Neural cell (in vitro differentiated cells): Measurements from ENCODE around the gene NDUFV2. TPM values are rescaled to one million over a fixed set of nuclear protein-coding genes. Genes with fewer than 3 reads are reported as not detected.
A peak's percentile ranks its signal among the peaks of the same experiment; 100 is the strongest.

Source experiments
- H2AFZ ChIP-seq: fragments of 200-600, 300-800 bp; sonication (generic), shearing (Covaris generic); 2 replicates; pipeline ENCODE4 v1.6.0; 2014; ENCODE audit warnings: low read depth, mild to moderate bottlenecking, antibody characterized with exemption, low read length, moderate library complexity
- H3F3A ChIP-seq: fragments of 200-600 bp; shearing (Covaris generic); 2 replicates; pipeline ENCODE4 v1.6.1; 2016; ENCODE audit warnings: mild to moderate bottlenecking, moderate library complexity, mixed read lengths, antibody characterized with exemption, low read length; ENCODE audit not compliant: insufficient read depth, poor library complexity, severe bottlenecking
- H3K27ac ChIP-seq: fragments of 200-600, 300-800 bp; sonication (generic), shearing (Covaris generic); 2 replicates; pipeline ENCODE4 v1.5.1; 2014; ENCODE audit warnings: mild to moderate bottlenecking, low read length, moderate library complexity
- H3K27me3 ChIP-seq: fragments of 300-800, 200-600 bp; sonication (generic), shearing (Covaris generic); 2 replicates; pipeline ENCODE4 v1.6.0; 2014; ENCODE audit warnings: mild to moderate bottlenecking, low read depth, low read length, moderate library complexity; ENCODE audit not compliant: insufficient read depth
- H3K36me3 ChIP-seq: fragments of 300-800, 200-600 bp; sonication (generic), shearing (Covaris generic); 2 replicates; pipeline ENCODE4 v1.5.1; 2014; ENCODE audit warnings: mild to moderate bottlenecking, antibody characterized with exemption, low read length, moderate library complexity; ENCODE audit not compliant: insufficient read depth
- H3K4me2 ChIP-seq: fragments of 300-800, 200-600 bp; sonication (generic), shearing (Covaris generic); 2 replicates; pipeline ENCODE4 v1.6.0; 2014; ENCODE audit warnings: mild to moderate bottlenecking, low read length
- H3K4me3 ChIP-seq: fragments of 300-800, 200-600 bp; sonication (generic), shearing (Covaris generic); 2 replicates; pipeline ENCODE4 v1.5.1; 2014; ENCODE audit warnings: mild to moderate bottlenecking, low read length, moderate library complexity
- H3K79me2 ChIP-seq: fragments of 200-600 bp; shearing (Covaris generic); replicated peaks from 2 replicates; pipeline ENCODE4 v1.6.0; 2014; ENCODE audit warnings: mild to moderate bottlenecking, low read length, moderate library complexity; ENCODE audit not compliant: insufficient read depth
- H3K9ac ChIP-seq: fragments of 300-800, 200-600 bp; sonication (generic), shearing (Covaris generic); 2 replicates; pipeline ENCODE4 v1.6.1; 2016; ENCODE audit warnings: mild to moderate bottlenecking, low read length, mixed read lengths
- H3K9me2 ChIP-seq: fragments of 200-600 bp; shearing (Covaris generic); 2 replicates; pipeline ENCODE4 v1.6.1; 2016; ENCODE audit warnings: mild to moderate bottlenecking, low read length, mixed read lengths; ENCODE audit not compliant: insufficient read depth
- H3K9me3 ChIP-seq: fragments of 200-600, 300-800 bp; sonication (generic), shearing (Covaris generic); 2 replicates; pipeline ENCODE4 v1.6.1; 2016; ENCODE audit warnings: mild to moderate bottlenecking, mixed run types, low read length, moderate library complexity, mixed read lengths
- H4K20me1 ChIP-seq: fragments of 200-600 bp; shearing (Covaris generic); 2 replicates; pipeline ENCODE4 v1.6.1; 2016; ENCODE audit warnings: mild to moderate bottlenecking, mixed run types; ENCODE audit not compliant: insufficient read depth
- EP300 ChIP-seq: fragments of 450-650 bp; conservative IDR thresholded peaks from 2 replicates; pipeline ENCODE4 v1.6.1; 2014; ENCODE audit warnings: antibody characterized with exemption, mild to moderate bottlenecking, moderate library complexity; ENCODE audit not compliant: poor library complexity, severe bottlenecking
- EZH2 ChIP-seq: fragments of 200-600, 300-800 bp; shearing (Covaris generic), sonication (generic); IDR thresholded peaks from 2 replicates; pipeline ENCODE4 v1.6.1; 2014; ENCODE audit warnings: antibody characterized with exemption, low read length, borderline replicate concordance, mild to moderate bottlenecking; ENCODE audit not compliant: insufficient read depth, poor library complexity, severe bottlenecking
- MXI1 ChIP-seq: fragments of 450-650 bp; conservative IDR thresholded peaks from 2 replicates; pipeline ENCODE4 v1.6.1; 2014; ENCODE audit warnings: antibody characterized with exemption, mild to moderate bottlenecking; ENCODE audit not compliant: poor library complexity, severe bottlenecking
- POLR2AphosphoS5 ChIP-seq: IDR thresholded peaks from 2 replicates; pipeline ENCODE4 v1.6.1; 2012
- RAD21 ChIP-seq: fragments of 450-650 bp; conservative IDR thresholded peaks from 2 replicates; pipeline ENCODE4 v1.6.1; 2014; ENCODE audit warnings: antibody characterized with exemption, mild to moderate bottlenecking, moderate library complexity
- SMC3 ChIP-seq: fragments of 450-650 bp; conservative IDR thresholded peaks from 2 replicates; pipeline ENCODE4 v1.6.1; 2014; ENCODE audit warnings: antibody characterized with exemption, mild to moderate bottlenecking, moderate library complexity; ENCODE audit not compliant: poor library complexity
- TAF1 ChIP-seq: IDR thresholded peaks from 2 replicates; pipeline ENCODE4 v1.6.1; 2012; ENCODE audit warnings: low read depth
- polyA plus RNA-seq: library from polyadenylated mRNA; depleted of rRNA; stranded (reverse); fragments of >200 nt; gene quantifications from 2 replicates; pipeline ENCODE4 v1.2.3, GENCODE V29; 2014
- TF ChIP-seq, protein P1 (sequence below): IDR thresholded peaks from 2 replicates; pipeline ENCODE4 v1.6.1; 2012; ENCODE audit warnings: borderline replicate concordance
- TF ChIP-seq, protein P2 (sequence below): fragments of 450-650 bp; IDR thresholded peaks from 2 replicates; pipeline ENCODE4 v1.5.1; 2014; ENCODE audit warnings: antibody characterized with exemption, mild to moderate bottlenecking, moderate library complexity; ENCODE audit not compliant: poor library complexity, severe bottlenecking

NDUFV2 gene
- polyA plus RNA-seq, 1 donor from 2014 or later, result 285 TPM

DNA sequence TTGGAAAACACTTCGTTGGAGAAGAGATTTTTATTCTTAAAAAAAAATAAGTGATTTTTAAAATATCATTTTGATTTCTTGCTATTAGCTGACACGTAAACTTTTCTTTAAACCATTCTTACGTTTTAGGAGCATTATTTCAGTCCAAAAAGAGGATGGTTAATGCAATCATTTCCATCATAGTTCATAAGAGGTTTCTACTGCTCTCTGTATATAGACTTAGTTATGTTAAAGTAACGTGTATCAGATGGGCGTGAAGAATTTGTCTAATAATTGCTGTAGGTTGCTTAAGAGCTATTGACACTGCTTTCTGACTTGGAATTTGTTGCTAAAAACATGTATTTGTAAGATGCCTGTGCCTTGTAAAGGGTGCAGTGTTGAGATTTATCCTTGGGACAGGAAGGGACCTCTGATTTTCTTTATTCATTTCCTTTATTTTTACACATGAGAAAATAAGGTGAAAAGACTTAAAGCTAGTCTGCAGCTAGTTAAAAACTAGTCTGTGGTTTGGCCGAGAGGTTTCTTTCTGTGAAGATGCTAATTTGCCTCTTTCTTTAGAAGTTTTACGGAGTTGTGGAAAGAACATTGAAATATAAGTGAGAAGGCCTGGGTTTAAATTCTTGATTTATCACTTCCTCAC lies 37.0 kb downstream of the NDUFV2 start:
- Histone ChIP-seq H3K9me2 (no peaks in the 10 kb centered on the region), H3K79me2 (peaks cover 75% of the 10 kb centered on the region), H2AFZ (no peak overlapping the region), H3K4me3 (peak overlapping the region; percentile 69), H3K9me3 (no peaks in the 10 kb centered on the region), H4K20me1 (peaks cover 15% of the 10 kb centered on the region), H3F3A (no peaks in the 10 kb centered on the region), H3K36me3 (no peaks in the 10 kb centered on the region), H3K4me2 (peak overlapping the region; percentile 72), H3K27ac (no peak overlapping the region), H3K27me3 (no peaks in the 10 kb centered on the region), H3K9ac (no peak overlapping the region)
- TF ChIP-seq, protein P1, sequence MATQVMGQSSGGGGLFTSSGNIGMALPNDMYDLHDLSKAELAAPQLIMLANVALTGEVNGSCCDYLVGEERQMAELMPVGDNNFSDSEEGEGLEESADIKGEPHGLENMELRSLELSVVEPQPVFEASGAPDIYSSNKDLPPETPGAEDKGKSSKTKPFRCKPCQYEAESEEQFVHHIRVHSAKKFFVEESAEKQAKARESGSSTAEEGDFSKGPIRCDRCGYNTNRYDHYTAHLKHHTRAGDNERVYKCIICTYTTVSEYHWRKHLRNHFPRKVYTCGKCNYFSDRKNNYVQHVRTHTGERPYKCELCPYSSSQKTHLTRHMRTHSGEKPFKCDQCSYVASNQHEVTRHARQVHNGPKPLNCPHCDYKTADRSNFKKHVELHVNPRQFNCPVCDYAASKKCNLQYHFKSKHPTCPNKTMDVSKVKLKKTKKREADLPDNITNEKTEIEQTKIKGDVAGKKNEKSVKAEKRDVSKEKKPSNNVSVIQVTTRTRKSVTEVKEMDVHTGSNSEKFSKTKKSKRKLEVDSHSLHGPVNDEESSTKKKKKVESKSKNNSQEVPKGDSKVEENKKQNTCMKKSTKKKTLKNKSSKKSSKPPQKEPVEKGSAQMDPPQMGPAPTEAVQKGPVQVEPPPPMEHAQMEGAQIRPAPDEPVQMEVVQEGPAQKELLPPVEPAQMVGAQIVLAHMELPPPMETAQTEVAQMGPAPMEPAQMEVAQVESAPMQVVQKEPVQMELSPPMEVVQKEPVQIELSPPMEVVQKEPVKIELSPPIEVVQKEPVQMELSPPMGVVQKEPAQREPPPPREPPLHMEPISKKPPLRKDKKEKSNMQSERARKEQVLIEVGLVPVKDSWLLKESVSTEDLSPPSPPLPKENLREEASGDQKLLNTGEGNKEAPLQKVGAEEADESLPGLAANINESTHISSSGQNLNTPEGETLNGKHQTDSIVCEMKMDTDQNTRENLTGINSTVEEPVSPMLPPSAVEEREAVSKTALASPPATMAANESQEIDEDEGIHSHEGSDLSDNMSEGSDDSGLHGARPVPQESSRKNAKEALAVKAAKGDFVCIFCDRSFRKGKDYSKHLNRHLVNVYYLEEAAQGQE, result no peak
- no peak for TF ChIP-seq EP300

DNA sequence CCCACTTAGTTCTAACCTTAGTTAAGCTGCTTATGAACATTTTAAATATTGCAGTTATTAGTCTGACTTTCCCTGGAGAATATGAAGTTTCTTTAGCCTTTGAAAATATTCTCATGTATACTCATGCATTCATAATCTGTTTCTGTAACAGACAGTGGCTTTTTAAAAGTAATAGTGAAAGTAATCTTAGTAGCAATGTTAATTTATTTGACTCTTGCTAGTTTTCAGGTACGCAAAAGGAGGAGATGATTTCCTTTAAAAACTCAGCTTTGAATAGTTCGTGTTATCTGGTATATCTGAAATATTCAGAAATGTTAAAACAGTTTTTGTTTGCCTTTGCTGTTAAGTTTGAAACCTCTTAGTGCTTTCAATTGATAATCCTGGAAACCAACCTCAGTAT lies 37.9 kb downstream of the NDUFV2 start:
- Histone ChIP-seq H2AFZ (no peak overlapping the region), H3K4me3 (peak overlapping the region; percentile 69), H3K36me3 (no peaks in the 10 kb centered on the region), H3F3A (no peaks in the 10 kb centered on the region), H3K79me2 (peaks cover 73% of the 10 kb centered on the region), H3K4me2 (peak overlapping the region; percentile 72), H3K27ac (no peak overlapping the region), H3K27me3 (no peaks in the 10 kb centered on the region), H3K9ac (no peak overlapping the region), H3K9me2 (no peaks in the 10 kb centered on the region), H3K9me3 (no peaks in the 10 kb centered on the region), H4K20me1 (peaks cover 15% of the 10 kb centered on the region)
- TF ChIP-seq TAF1 (no peak), EP300 (no peak), EZH2 (no peak), MXI1 (no peak), RAD21 (no peak), POLR2AphosphoS5 (no peak), SMC3 (no peak)
- TF ChIP-seq, protein P1, result no peak
- TF ChIP-seq, protein P2, sequence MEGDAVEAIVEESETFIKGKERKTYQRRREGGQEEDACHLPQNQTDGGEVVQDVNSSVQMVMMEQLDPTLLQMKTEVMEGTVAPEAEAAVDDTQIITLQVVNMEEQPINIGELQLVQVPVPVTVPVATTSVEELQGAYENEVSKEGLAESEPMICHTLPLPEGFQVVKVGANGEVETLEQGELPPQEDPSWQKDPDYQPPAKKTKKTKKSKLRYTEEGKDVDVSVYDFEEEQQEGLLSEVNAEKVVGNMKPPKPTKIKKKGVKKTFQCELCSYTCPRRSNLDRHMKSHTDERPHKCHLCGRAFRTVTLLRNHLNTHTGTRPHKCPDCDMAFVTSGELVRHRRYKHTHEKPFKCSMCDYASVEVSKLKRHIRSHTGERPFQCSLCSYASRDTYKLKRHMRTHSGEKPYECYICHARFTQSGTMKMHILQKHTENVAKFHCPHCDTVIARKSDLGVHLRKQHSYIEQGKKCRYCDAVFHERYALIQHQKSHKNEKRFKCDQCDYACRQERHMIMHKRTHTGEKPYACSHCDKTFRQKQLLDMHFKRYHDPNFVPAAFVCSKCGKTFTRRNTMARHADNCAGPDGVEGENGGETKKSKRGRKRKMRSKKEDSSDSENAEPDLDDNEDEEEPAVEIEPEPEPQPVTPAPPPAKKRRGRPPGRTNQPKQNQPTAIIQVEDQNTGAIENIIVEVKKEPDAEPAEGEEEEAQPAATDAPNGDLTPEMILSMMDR, result no peak
